Measurements from ENCODE around the gene TMEM203.

- no peak for TF ChIP-seq STAT6 (CRISPR knock-in tag; IDR thresholded peaks at IDR 0.05; ENCODE audit: borderline replicate concordance)
- TF ChIP-seq ZSCAN20 (CRISPR knock-in tag; IDR thresholded peaks at IDR 0.05; ENCODE audit: borderline replicate concordance), result no peak
- TF ChIP-seq ZNF274 (CRISPR knock-in tag; IDR thresholded peaks at IDR 0.05), result no peak
- TF ChIP-seq, protein P1, sequence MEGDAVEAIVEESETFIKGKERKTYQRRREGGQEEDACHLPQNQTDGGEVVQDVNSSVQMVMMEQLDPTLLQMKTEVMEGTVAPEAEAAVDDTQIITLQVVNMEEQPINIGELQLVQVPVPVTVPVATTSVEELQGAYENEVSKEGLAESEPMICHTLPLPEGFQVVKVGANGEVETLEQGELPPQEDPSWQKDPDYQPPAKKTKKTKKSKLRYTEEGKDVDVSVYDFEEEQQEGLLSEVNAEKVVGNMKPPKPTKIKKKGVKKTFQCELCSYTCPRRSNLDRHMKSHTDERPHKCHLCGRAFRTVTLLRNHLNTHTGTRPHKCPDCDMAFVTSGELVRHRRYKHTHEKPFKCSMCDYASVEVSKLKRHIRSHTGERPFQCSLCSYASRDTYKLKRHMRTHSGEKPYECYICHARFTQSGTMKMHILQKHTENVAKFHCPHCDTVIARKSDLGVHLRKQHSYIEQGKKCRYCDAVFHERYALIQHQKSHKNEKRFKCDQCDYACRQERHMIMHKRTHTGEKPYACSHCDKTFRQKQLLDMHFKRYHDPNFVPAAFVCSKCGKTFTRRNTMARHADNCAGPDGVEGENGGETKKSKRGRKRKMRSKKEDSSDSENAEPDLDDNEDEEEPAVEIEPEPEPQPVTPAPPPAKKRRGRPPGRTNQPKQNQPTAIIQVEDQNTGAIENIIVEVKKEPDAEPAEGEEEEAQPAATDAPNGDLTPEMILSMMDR (CRISPR knock-in tag; IDR thresholded peaks at IDR 0.05), result no peak
- TF ChIP-seq ZNF431 (CRISPR knock-in tag; IDR thresholded peaks at IDR 0.05; ENCODE audit: borderline replicate concordance, low read depth), result no peak
- no peak for TF ChIP-seq HDAC2 (CRISPR knock-in tag; IDR thresholded peaks at IDR 0.05)
- TF ChIP-seq MXD1 (CRISPR knock-in tag; IDR thresholded peaks at IDR 0.05), result no peak
- TF ChIP-seq YY1 (IDR thresholded peaks at IDR 0.05; ENCODE audit: insufficient read depth, insufficient replicate concordance, low read depth, low read length), result no peak
- TF ChIP-seq ZNF652 (CRISPR knock-in tag; IDR thresholded peaks at IDR 0.05; ENCODE audit: borderline replicate concordance, low read depth), result no peak
Observed at GRCh38 chr9:137179761-137180160, 25.7 kb downstream of the TMEM203 start.
